HG02798 (cell line): Measurements from ENCODE around the gene TRPV6.

Source experiments
- ATAC-seq: cut with Tn5 transposase; IDR thresholded peaks from one replicate; pipeline ENCODE4 v1.9.1; 2021; ENCODE audit warnings: mild to moderate bottlenecking; ENCODE audit not compliant: unreplicated experiment, poor library complexity

TRPV6 gene

GRCh38 chr7:142908921-142909890 is 23.7 kb upstream of the TRPV6 start:
- peak; percentile 57 for ATAC-seq

GRCh38 chr7:142908290-142908689 is 22.7 kb upstream of the TRPV6 start:
- no peak for ATAC-seq

- no peak for ATAC-seq
These were observed 21.1 kb upstream of the TRPV6 start for GRCh38 chr7:142906643-142907042.

- ATAC-seq, result no peak
These were observed 20.2 kb upstream of the TRPV6 start for GRCh38 chr7:142905759-142906158.

GRCh38 chr7:142904128-142904527 is 18.6 kb upstream of the TRPV6 start:
- ATAC-seq, result no peak

- ATAC-seq, result no peak
These were observed 16.1 kb upstream of the TRPV6 start for GRCh38 chr7:142901426-142902259.

GRCh38 chr7:142899661-142900060 is 14.1 kb upstream of the TRPV6 start:
- ATAC-seq, result no peak

GRCh38 chr7:142898377-142899170 is 13.0 kb upstream of the TRPV6 start:
- ATAC-seq, result no peak

GRCh38 chr7:142897691-142898090 is 12.1 kb upstream of the TRPV6 start:
- ATAC-seq, result no peak

- ATAC-seq, result no peak
These were observed 11.3 kb upstream of the TRPV6 start for GRCh38 chr7:142896741-142897379.

GRCh38 chr7:142896151-142896550 is 10.6 kb upstream of the TRPV6 start:
- no peak for ATAC-seq

GRCh38 chr7:142894985-142895593 is 9.5 kb upstream of the TRPV6 start:
- no peak for ATAC-seq

GRCh38 chr7:142894112-142894984 is 8.8 kb upstream of the TRPV6 start:
- no peak for ATAC-seq

- no peak for ATAC-seq
These were observed 7.4 kb upstream of the TRPV6 start for GRCh38 chr7:142892951-142893350.

- no peak for ATAC-seq
These were observed 6.0 kb upstream of the TRPV6 start for GRCh38 chr7:142891490-142892082.

- no peak for ATAC-seq
These were observed 5.4 kb upstream of the TRPV6 start for GRCh38 chr7:142890874-142891485.

GRCh38 chr7:142889816-142890215 is 4.3 kb upstream of the TRPV6 start:
- ATAC-seq, result no peak
